NCI-H2196 treated with DMSO at 0.1 percent for 48 hours (cell line): ENCODE measurements around the gene BACH2.
A peak's percentile ranks its signal among the peaks of the same experiment; 100 is the strongest.

Experiments used
- DNase-seq: peaks from one replicate; lab custom pipeline; 2025; ENCODE audit not compliant: unreplicated experiment; lab: John Stamatoyannopoulos, UW

The BACH2 gene

DNA sequence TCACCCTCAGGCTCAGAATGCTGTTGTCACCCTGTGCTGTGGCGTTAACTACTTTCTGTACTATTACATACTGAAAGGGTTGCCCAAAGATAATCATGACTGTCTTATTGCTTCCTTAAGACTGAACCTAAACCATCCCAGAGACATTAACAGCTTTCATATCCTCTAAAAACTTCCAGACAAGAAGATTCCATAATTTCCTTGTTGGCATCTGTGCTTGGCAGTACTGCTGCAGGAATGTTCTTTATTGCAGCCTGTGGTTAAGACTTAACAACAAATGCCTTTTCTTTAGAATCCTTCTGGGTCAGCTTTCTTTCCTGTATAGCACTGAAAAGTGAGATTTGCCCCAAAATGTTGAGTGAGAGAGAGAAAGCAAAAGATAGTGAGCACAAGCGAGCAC lies 292.7 kb downstream of the BACH2 start:
- no peak for DNase-seq

DNA sequence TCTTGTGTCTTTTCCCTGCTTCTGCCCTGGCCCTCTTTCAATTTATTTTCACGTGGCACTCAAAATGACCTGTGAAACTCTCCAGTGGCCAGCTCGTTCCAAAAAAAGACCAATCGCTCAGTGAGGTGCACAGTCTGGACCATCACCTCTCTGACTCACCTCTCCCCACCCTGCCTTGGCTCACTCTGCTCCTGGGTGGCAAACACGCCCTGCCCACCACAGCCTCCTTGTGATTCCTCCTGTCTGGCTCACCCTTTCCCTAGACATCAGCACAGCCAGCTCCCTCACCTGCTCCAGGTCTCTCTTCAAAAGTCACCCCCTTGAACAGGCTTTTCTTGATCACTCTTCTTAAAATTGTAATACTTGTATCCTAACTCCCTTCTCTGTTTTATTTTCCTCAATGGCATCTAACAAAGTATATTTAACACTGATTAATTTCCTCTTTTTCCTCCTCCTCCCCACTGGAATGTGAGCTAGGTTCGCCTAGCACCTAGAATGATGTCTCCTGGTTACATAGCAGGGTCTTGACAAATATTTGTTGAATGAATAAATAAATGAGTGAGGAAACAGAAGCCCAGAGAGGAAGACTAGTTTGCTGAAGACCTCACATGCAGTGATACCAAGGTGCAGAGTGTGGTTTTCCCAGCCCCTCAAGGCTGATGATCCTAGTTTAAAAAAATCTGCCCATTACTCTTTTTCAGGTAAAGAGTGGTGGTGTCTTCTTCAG lies 293.4 kb downstream of the BACH2 start:
- no peak for DNase-seq

GRCh38 chr6:90000864-90001731 lies 295.5 kb downstream of the BACH2 start:
- DNase-seq = no peak

GRCh38 chr6:89999945-90000825 lies 296.5 kb downstream of the BACH2 start:
- no peak for DNase-seq

- DNase-seq = peak; percentile 89
Measured at GRCh38 chr6:89999154-89999553, 297.5 kb downstream of the BACH2 start.

DNA sequence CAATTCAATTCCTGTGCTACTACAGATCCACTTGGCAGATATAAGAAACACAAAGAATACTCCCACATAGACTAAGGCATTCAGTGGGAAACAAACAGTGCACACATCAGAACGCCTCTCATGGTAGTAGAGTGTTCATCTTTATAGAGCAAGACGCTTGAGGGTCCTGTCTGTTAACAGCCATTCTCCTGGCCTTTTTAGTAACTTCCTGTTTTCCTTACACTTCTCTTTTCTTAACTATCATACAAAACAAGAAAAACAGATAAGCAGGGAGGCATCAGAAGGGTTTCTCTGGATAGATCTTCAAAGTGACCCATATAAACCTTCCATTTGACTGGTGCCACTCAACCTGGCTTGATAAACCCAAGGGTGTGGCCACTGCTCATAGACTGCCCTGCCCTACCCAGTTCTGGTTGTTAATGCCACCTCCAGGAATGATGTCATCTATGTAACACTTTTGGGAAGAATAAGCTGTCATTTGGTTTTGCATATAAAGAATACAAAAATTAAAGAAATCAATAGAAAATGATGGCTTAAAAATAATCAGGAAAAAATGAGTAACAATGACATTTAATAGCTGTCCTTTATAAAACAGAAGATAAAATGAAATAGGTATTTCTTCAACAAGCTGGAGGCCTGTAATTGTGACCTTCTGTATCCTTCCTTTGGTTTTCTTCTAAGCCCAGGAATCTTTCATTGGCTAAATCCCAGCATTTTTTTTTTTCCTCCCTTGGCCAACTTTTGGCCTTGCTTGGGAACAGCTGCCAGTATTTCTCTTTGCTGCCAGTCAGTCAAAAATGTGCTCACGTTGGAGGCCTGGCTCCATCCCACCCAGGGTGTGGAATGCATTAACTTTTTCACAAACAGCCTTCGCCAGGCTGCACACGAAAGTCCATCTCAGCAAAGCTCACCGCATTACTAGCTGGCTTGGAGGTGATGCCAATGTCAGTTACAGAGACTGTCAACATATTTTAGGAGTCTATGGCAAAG lies 298.9 kb downstream of the BACH2 start:
- DNase-seq = no peak

DNA sequence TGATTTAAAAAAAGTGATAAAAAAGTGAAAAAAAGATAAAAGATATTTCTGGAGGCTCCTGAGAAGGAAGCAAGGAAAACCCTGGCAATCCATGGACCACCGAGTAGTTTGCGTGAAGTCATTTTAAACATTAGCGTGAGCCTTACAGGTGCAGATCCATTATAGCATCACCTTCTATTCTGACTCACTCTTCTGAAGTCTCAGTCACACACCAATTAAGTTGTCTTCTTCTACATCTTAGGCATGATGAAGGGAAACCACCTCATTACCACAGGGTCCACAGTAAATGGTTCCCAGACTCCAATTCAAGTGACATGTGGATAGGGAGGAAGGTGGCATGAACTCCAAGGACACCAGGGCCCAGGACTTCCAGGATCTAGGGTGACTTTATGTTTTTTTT lies 303.2 kb downstream of the BACH2 start:
- no peak for DNase-seq

DNA sequence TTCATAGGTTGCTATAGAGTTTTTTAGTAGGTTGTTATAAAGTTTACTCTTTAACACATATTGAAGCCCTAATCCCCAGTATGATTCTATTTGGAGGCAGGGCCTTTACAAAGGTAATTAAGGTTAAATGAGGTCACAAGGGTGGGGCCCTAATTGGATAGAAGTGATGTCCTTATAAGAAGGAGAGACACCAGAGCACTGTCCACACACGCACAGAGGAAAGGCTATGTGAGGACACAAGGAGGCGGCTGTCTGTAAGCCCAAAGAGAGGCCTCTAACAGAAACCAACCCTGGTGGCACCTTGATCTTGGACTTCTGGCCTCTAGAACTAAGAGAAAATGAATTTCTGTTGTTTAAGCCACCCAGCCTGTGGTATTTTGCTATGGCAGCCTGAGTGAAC lies 303.8 kb downstream of the BACH2 start:
- DNase-seq = no peak

DNA sequence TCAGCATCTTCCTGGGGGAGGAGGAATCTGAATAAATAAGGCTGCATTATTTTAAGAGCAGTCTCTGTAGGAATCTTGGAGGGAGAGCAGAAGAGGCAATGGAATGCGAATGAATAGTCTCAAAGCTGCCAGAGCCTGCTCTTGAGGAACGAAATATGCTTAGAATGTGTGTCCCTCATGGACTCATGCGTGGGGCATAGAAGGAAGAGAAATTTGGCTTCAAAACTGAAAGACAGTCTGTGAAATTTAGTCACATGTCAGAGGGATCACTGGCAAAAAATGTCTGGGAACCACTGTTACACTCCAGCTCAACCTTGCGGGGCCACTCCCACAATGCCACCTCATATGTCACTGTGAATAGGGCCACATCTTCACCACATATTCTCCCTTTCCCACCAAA lies 306.9 kb downstream of the BACH2 start:
- DNase-seq = no peak

GRCh38 chr6:89987830-89988229 lies 308.8 kb downstream of the BACH2 start:
- no peak for DNase-seq

DNA sequence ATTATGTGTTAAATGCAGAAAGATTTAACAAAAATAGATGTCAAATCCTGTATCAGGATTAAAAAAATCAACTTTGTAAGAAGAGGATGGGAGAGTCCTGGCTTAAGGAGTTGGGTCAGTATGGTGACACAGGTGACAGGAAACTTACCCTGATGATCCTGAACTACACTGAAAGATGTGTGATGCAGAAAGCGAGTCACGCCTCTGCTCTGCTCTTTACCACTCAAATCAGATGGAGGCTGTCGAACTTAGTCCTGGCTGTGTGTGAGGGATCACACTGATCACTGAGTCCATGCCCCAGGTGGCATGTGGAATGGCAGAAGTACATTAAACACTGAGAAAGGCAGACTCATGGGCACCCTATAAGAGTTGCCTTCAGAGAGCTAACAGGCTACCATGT lies 309.5 kb downstream of the BACH2 start:
- no peak for DNase-seq

- no peak for DNase-seq
Measured at GRCh38 chr6:89986650-89987074, 310.0 kb downstream of the BACH2 start.

GRCh38 chr6:89985751-89986493 lies 310.7 kb downstream of the BACH2 start:
- no peak for DNase-seq

GRCh38 chr6:89984926-89985750 lies 311.5 kb downstream of the BACH2 start:
- DNase-seq = no peak

DNA sequence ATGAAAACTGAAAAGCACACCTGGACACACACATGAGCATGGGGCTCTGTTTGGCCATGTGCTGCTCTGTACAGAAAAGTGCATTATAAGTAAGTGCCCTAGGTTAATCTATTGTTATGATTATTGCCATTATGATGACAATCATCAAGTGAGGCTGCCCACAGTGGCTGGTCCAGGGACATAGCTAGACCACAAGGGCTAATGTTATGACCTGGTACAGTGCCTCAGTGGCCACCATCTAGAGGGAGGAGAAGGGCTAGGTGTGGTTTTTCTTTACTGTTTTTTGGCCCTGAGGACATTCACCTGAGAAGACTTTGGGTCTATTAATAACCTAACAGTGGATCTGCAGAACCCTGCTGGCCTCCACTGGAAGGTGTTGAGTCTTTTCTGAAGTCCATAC lies 316.3 kb downstream of the BACH2 start:
- DNase-seq = no peak

- DNase-seq = no peak
Measured at GRCh38 chr6:89979481-89980119, 317.0 kb downstream of the BACH2 start.

- DNase-seq = no peak
Measured at GRCh38 chr6:89978749-89979145, 317.9 kb downstream of the BACH2 start.
